ENCODE data around the gene PIEZO2. TPM values are rescaled to one million over a fixed set of nuclear protein-coding genes. Genes with fewer than 3 reads are reported as not detected.

The PIEZO2 gene
- total and polyA plus RNA-seq, 2 of the 8 experiments (the other 6 are each of a cell fraction or from before 2014, with no cell fraction given), result 4.7 to 16.5 TPM

GRCh38 chr18:10875811-10876210 is 273.6 kb downstream of the PIEZO2 start (continued):
- no peak for TF ChIP-seq SIRT6 (IDR thresholded peaks at IDR 0.05; ENCODE audit: low read length)
- no peak for TF ChIP-seq BRCA1 (IDR thresholded peaks at IDR 0.05; ENCODE audit: low read depth, low read length)
- TF ChIP-seq KDM1A (IDR thresholded peaks at IDR 0.05; ENCODE audit: borderline replicate concordance, low read length), result no peak
